ENCODE measurements around the gene NPC1. TPM values are rescaled to one million over a fixed set of nuclear protein-coding genes. Genes with fewer than 3 reads are reported as not detected.
A peak's percentile ranks its signal among the peaks of the same experiment; 100 is the strongest.

NPC1 gene
- total RNA-seq (2014; rRNA removed; shearing (Covaris generic); ENCODE audit: low replicate concordance), result 31.1 and 63.4 TPM in 2 replicates

GRCh38 chr18:23586249-23587196 is at the start of gene NPC1:
NPC1 (minus strand) TSS chr18:23586506; CDS start chr18:23586343, 163 bp downstream.
- Histone ChIP-seq H2AFZ (ENCODE audit: low read length) (peak within 1 kb of the TSS; percentile 99), H3K79me2 (ENCODE audit: low read length) (peaks cover 45% of the 10 kb centered on the region), H3K4me2 (ENCODE audit: low read depth, low read length, poor library complexity, severe bottlenecking) (peak within 1 kb of the TSS; percentile 92), H4K20me1 (ENCODE audit: insufficient read depth, low read depth, low read length) (no peaks in the 10 kb centered on the region; the same call in 1 of the 2 replicates), H3K9ac (ENCODE audit: low read length) (peak within 1 kb of the TSS; percentile 98), H3K27me3 (ENCODE audit: low read length) (no peaks in the 10 kb centered on the region), H3K9me2 (replicated peaks; ENCODE audit: insufficient read depth, low read length) (no peaks in the 10 kb centered on the region), H3K4me3 (ENCODE audit: low read length) (peak within 1 kb of the TSS; percentile 87), H3K36me3 (ENCODE audit: insufficient read depth, low read length) (no peaks in the 10 kb centered on the region), H3K4me1 (ENCODE audit: low read length) (peaks cover 25% of the 10 kb centered on the region), H3K27ac (ENCODE audit: low read length) (peak within 1 kb of the TSS; percentile 93), H3K9me3 (ENCODE audit: low read length) (no peaks in the 10 kb centered on the region)
- peak; percentile 97 for DNase-seq

- Histone ChIP-seq H3K4me3 (ENCODE audit: low read length) (no peak overlapping the region), H3K79me2 (ENCODE audit: low read length) (no peaks in the 10 kb centered on the region), H3K4me2 (ENCODE audit: low read depth, low read length, poor library complexity, severe bottlenecking) (no peak overlapping the region), H3K27me3 (ENCODE audit: low read length) (no peaks in the 10 kb centered on the region), H2AFZ (ENCODE audit: low read length) (no peak overlapping the region), H3K9me3 (ENCODE audit: low read length) (no peaks in the 10 kb centered on the region), H3K4me1 (ENCODE audit: low read length) (no peaks in the 10 kb centered on the region), H3K9ac (ENCODE audit: low read length) (no peak overlapping the region), H3K36me3 (ENCODE audit: insufficient read depth, low read length) (no peaks in the 10 kb centered on the region), H4K20me1 (ENCODE audit: insufficient read depth, low read depth, low read length) (no peaks in the 10 kb centered on the region), H3K27ac (ENCODE audit: low read length) (no peak overlapping the region), H3K9me2 (replicated peaks; ENCODE audit: insufficient read depth, low read length) (no peaks in the 10 kb centered on the region)
- no peak for DNase-seq
Observed at GRCh38 chr18:23636071-23636399, 49.7 kb upstream of the NPC1 start.

DNA sequence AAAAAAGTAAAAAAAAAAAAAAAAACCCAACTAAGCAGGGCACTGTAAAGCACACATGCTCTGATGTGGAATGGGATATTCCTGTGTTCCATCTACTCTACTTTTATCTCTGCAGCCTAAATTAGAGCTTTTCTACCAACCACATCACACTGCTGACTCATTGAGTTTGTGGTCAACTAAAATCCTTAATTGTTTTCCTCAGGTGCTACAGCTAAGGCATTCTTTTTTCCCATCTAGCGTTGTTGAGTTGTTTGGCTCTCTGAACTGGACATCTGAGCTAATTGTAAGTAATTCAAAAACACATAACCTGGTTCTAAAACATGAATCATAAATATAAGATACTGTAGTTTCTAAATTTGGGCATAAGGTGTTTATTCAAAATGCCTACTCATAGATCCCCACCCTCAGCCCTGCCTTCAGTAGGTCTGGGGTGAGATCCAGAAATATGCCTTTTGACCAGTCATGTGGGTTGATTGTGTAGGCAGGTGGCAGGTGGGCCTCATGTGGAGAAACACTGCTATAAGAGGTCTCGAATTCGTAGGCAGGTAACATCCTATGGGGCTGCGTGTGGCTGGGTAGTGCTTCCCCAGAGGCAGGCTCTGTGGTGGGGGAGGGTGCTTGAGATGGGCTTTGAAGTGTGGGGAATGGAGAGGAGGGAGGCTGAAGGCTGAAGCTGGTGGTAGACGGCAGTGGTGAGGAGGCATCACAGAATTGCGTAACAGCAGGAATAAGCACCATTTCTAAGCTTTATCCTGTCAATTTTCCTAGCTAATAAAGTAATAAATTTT is 49.2 kb upstream of the NPC1 start:
- Histone ChIP-seq H3K4me3 (ENCODE audit: low read length) (no peak overlapping the region), H3K4me2 (ENCODE audit: low read depth, low read length, poor library complexity, severe bottlenecking) (no peak overlapping the region)

GRCh38 chr18:23634692-23635091 is 48.4 kb upstream of the NPC1 start:
- Histone ChIP-seq H3K4me1 (ENCODE audit: low read length) (no peaks in the 10 kb centered on the region), H3K9ac (ENCODE audit: low read length) (no peak overlapping the region), H3K9me3 (ENCODE audit: low read length) (no peaks in the 10 kb centered on the region), H2AFZ (ENCODE audit: low read length) (no peak overlapping the region), H4K20me1 (ENCODE audit: insufficient read depth, low read depth, low read length) (no peaks in the 10 kb centered on the region), H3K9me2 (replicated peaks; ENCODE audit: insufficient read depth, low read length) (no peaks in the 10 kb centered on the region), H3K27ac (ENCODE audit: low read length) (no peak overlapping the region), H3K79me2 (ENCODE audit: low read length) (no peaks in the 10 kb centered on the region), H3K4me2 (ENCODE audit: low read depth, low read length, poor library complexity, severe bottlenecking) (no peak overlapping the region), H3K36me3 (ENCODE audit: insufficient read depth, low read length) (no peaks in the 10 kb centered on the region), H3K27me3 (ENCODE audit: low read length) (no peaks in the 10 kb centered on the region), H3K4me3 (ENCODE audit: low read length) (no peak overlapping the region)
- DNase-seq, result no peak

More for the DNA sequence above, 49.2 kb upstream of the NPC1 start:
- Histone ChIP-seq H3K36me3 (ENCODE audit: insufficient read depth, low read length) (no peaks in the 10 kb centered on the region), H2AFZ (ENCODE audit: low read length) (no peak overlapping the region), H3K9me2 (replicated peaks; ENCODE audit: insufficient read depth, low read length) (no peaks in the 10 kb centered on the region), H3K27me3 (ENCODE audit: low read length) (no peaks in the 10 kb centered on the region), H4K20me1 (ENCODE audit: insufficient read depth, low read depth, low read length) (no peaks in the 10 kb centered on the region), H3K27ac (ENCODE audit: low read length) (no peak overlapping the region), H3K79me2 (ENCODE audit: low read length) (no peaks in the 10 kb centered on the region), H3K9ac (ENCODE audit: low read length) (no peak overlapping the region), H3K4me1 (ENCODE audit: low read length) (no peaks in the 10 kb centered on the region), H3K9me3 (ENCODE audit: low read length) (no peaks in the 10 kb centered on the region)
- no peak for DNase-seq

DNA sequence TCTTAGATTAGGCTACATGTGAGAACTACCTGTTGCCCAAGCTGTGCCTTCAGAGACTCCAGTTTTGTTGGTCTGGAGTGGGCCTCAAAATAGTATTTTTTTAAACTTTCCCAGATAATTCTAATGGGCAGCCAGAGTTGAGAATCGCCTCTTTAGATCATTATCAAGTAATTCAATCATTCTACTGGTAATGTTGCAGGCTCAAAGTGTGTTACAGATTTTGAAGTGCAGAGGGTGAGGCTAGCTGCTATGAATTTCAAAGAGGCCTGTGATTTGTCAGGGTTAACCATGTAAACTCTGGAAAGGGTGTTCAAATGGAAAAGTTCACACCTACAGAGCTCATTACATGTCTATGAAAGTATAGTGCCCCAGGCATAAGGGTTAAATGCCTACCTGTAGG is 46.3 kb upstream of the NPC1 start:
- H3K4me3 ChIP-seq (ENCODE audit: low read length), result no peak overlapping the region
- no peaks in the 10 kb centered on the region for H3K9me2 ChIP-seq (replicated peaks; ENCODE audit: insufficient read depth, low read length)
- no peak overlapping the region for H2AFZ ChIP-seq (ENCODE audit: low read length)
- DNase-seq, result no peak
- no peaks in the 10 kb centered on the region for H3K79me2 ChIP-seq (ENCODE audit: low read length)
- H3K4me1 ChIP-seq (ENCODE audit: low read length), result no peaks in the 10 kb centered on the region
- no peaks in the 10 kb centered on the region for H4K20me1 ChIP-seq (ENCODE audit: insufficient read depth, low read depth, low read length)
- H3K4me2 ChIP-seq (ENCODE audit: low read depth, low read length, poor library complexity, severe bottlenecking), result no peak overlapping the region
- no peak overlapping the region for H3K9ac ChIP-seq (ENCODE audit: low read length)
- H3K27me3 ChIP-seq (ENCODE audit: low read length), result no peaks in the 10 kb centered on the region
- no peaks in the 10 kb centered on the region for H3K36me3 ChIP-seq (ENCODE audit: insufficient read depth, low read length)
- no peaks in the 10 kb centered on the region for H3K9me3 ChIP-seq (ENCODE audit: low read length)
- H3K27ac ChIP-seq (ENCODE audit: low read length), result no peak overlapping the region

GRCh38 chr18:23631746-23632145 is 45.4 kb upstream of the NPC1 start:
- Histone ChIP-seq H3K4me1 (ENCODE audit: low read length) (no peaks in the 10 kb centered on the region), H3K27ac (ENCODE audit: low read length) (no peak overlapping the region), H3K36me3 (ENCODE audit: insufficient read depth, low read length) (no peaks in the 10 kb centered on the region), H3K9ac (ENCODE audit: low read length) (no peak overlapping the region), H3K79me2 (ENCODE audit: low read length) (no peaks in the 10 kb centered on the region), H2AFZ (ENCODE audit: low read length) (no peak overlapping the region), H3K4me2 (ENCODE audit: low read depth, low read length, poor library complexity, severe bottlenecking) (no peak overlapping the region), H4K20me1 (ENCODE audit: insufficient read depth, low read depth, low read length) (no peaks in the 10 kb centered on the region), H3K9me2 (replicated peaks; ENCODE audit: insufficient read depth, low read length) (no peaks in the 10 kb centered on the region), H3K9me3 (ENCODE audit: low read length) (no peaks in the 10 kb centered on the region), H3K4me3 (ENCODE audit: low read length) (no peak overlapping the region), H3K27me3 (ENCODE audit: low read length) (no peaks in the 10 kb centered on the region)
- DNase-seq, result no peak

DNA sequence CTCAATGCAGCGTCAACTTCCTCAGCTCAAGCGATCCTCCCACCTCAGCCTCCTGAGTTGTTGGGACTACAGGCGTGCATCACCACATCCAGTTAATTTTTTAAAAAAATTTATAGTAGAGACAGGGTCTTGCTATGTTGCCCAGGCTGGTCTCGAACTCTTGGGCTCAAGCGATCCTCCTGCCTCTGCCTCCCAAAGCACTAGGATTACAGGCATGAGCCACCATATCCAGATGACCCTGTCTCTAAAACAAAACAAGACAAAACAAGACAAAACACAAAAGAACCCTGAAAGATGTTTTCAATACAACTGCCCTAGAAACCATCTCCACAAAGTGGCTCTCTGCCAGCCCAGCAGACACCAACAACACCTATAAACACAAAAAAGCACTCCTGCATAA is 45.0 kb upstream of the NPC1 start:
- Histone ChIP-seq H3K9me3 (ENCODE audit: low read length) (no peaks in the 10 kb centered on the region), H3K4me3 (ENCODE audit: low read length) (no peak overlapping the region), H3K36me3 (ENCODE audit: insufficient read depth, low read length) (no peaks in the 10 kb centered on the region), H2AFZ (ENCODE audit: low read length) (no peak overlapping the region), H3K9ac (ENCODE audit: low read length) (no peak overlapping the region), H3K79me2 (ENCODE audit: low read length) (no peaks in the 10 kb centered on the region), H3K4me2 (ENCODE audit: low read depth, low read length, poor library complexity, severe bottlenecking) (no peak overlapping the region), H3K9me2 (replicated peaks; ENCODE audit: insufficient read depth, low read length) (no peaks in the 10 kb centered on the region), H3K27me3 (ENCODE audit: low read length) (no peaks in the 10 kb centered on the region), H4K20me1 (ENCODE audit: insufficient read depth, low read depth, low read length) (no peaks in the 10 kb centered on the region), H3K27ac (ENCODE audit: low read length) (no peak overlapping the region), H3K4me1 (ENCODE audit: low read length) (no peaks in the 10 kb centered on the region)
- no peak for DNase-seq

- H3K27ac ChIP-seq (ENCODE audit: low read length), result no peak overlapping the region
- H4K20me1 ChIP-seq (ENCODE audit: insufficient read depth, low read depth, low read length), result no peaks in the 10 kb centered on the region
- H3K4me2 ChIP-seq (ENCODE audit: low read depth, low read length, poor library complexity, severe bottlenecking), result no peak overlapping the region
- H3K9me2 ChIP-seq (replicated peaks; ENCODE audit: insufficient read depth, low read length), result no peaks in the 10 kb centered on the region
- no peaks in the 10 kb centered on the region for H3K27me3 ChIP-seq (ENCODE audit: low read length)
- no peak overlapping the region for H2AFZ ChIP-seq (ENCODE audit: low read length)
- H3K79me2 ChIP-seq (ENCODE audit: low read length), result no peaks in the 10 kb centered on the region
- no peaks in the 10 kb centered on the region for H3K36me3 ChIP-seq (ENCODE audit: insufficient read depth, low read length)
- DNase-seq, result no peak
- H3K9me3 ChIP-seq (ENCODE audit: low read length), result no peaks in the 10 kb centered on the region
- H3K9ac ChIP-seq (ENCODE audit: low read length), result no peak overlapping the region
- H3K4me1 ChIP-seq (ENCODE audit: low read length), result no peaks in the 10 kb centered on the region
- no peak overlapping the region for H3K4me3 ChIP-seq (ENCODE audit: low read length)
Observed at GRCh38 chr18:23629444-23629946, 43.2 kb upstream of the NPC1 start.

All from Karpas-422 (cell line).